ENCODE results near the gene GPLD1.
A peak's percentile ranks its signal among the peaks of the same experiment; 100 is the strongest.

Gene GPLD1

DNA sequence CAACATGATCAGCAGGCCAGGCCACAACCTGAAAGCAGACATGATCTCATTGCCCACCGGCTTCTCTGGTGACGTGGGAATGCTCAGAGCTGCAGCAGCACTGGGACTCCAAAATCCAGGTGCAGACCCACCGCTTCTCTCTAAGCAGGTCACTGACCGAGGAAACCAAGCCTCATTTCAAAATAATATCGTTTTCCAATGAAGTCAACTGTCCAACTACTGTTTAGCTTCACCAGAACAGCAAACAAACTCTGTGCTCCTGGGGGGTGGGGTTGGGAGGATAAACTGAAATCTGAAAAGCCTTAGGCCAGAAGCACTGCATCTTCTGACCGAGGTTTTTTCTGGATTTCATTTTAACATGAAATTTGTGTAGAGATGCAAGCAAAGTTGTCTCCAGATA, at the start of gene GPLD1:
GPLD1 (minus strand) TSS at position 109 of the 400 bp plus-strand sequence; CDS start at position 42, 67 bp downstream.
- no peak within 1 kb of the TSS for H3K4me3 ChIP-seq (ENCODE audit: low read depth, low read length)
- DNase-seq (ENCODE audit: low read depth) = no peak
- TF ChIP-seq CTCF (IDR thresholded peaks at IDR 0.05; ENCODE audit: control insufficient read depth, extremely low read depth, insufficient read depth) = no peak

- H3K4me3 ChIP-seq (ENCODE audit: low read depth, low read length) = no peak overlapping the region
- TF ChIP-seq CTCF (IDR thresholded peaks at IDR 0.05; ENCODE audit: control insufficient read depth, extremely low read depth, insufficient read depth) = no peak
- no peak for DNase-seq (ENCODE audit: low read depth)
Observed at GRCh38 chr6:24537771-24538385, 48.5 kb upstream of the GPLD1 start.

GRCh38 chr6:24537082-24537699, 47.8 kb upstream of the GPLD1 start:
- no peak overlapping the region for H3K4me3 ChIP-seq (ENCODE audit: low read depth, low read length)
- no peak for DNase-seq (ENCODE audit: low read depth)
- TF ChIP-seq CTCF (IDR thresholded peaks at IDR 0.05; ENCODE audit: control insufficient read depth, extremely low read depth, insufficient read depth) = no peak

GRCh38 chr6:24536466-24536865, 47.1 kb upstream of the GPLD1 start:
- TF ChIP-seq CTCF (IDR thresholded peaks at IDR 0.05; ENCODE audit: control insufficient read depth, extremely low read depth, insufficient read depth) = no peak
- DNase-seq (ENCODE audit: low read depth) = peak; percentile 75
- no peak overlapping the region for H3K4me3 ChIP-seq (ENCODE audit: low read depth, low read length)

DNA sequence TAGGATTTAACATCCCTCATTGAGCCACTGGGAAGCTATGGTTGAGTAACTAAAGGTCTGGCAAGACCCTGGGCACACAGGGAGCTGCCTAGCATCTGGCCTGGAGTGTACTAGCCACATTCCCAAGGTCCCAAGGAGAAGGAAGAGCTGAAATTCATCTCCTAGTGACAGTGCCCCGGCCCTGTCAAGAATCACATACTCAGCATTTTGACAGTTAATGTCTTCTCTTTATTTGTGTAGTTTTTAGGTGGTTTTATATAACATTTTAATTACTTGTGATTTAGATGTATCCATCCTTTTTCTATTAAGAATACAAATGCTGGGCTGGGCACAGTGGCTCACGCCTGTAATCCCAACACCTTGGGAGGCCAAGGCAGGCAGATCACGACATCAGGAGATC, 45.8 kb upstream of the GPLD1 start:
- DNase-seq (ENCODE audit: low read depth) = no peak
- no peak overlapping the region for H3K4me3 ChIP-seq (ENCODE audit: low read depth, low read length)
- TF ChIP-seq CTCF (IDR thresholded peaks at IDR 0.05; ENCODE audit: control insufficient read depth, extremely low read depth, insufficient read depth) = no peak

DNA sequence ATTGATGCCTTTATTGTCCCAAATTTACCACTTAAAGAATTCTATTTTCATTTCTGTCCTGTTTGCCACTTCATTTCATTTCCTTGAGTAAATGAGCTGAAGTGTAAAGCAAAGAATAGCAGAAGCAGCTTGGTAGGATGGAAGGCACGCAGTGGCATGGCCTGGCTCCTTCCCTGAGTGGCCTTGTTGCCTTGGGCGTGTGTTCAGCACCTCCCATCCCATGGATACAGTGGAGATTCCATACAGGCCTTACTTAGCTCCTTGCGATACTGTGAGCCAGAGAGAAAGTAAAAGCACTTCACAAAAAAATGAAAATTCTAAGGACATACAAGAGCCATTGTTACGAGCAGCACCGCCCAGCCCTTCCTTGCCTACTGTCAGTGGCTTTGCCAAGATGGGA, 45.0 kb upstream of the GPLD1 start:
- no peak for DNase-seq (ENCODE audit: low read depth)
- no peak overlapping the region for H3K4me3 ChIP-seq (ENCODE audit: low read depth, low read length)
- TF ChIP-seq CTCF (IDR thresholded peaks at IDR 0.05; ENCODE audit: control insufficient read depth, extremely low read depth, insufficient read depth) = no peak

GRCh38 chr6:24529985-24530384, 40.6 kb upstream of the GPLD1 start:
- H3K4me3 ChIP-seq (ENCODE audit: low read depth, low read length) = no peak overlapping the region
- no peak for TF ChIP-seq CTCF (IDR thresholded peaks at IDR 0.05; ENCODE audit: control insufficient read depth, extremely low read depth, insufficient read depth)
- no peak for DNase-seq (ENCODE audit: low read depth)
